HG03139 (cell line): ENCODE results near the gene GPATCH1.
"Not testable (repeated sequence)": the region's sequence is repeated elsewhere in the genome, so short reads cannot be mapped to it uniquely, and the experiment has no call there.

Experiments used
- ATAC-seq: cut with Tn5 transposase; IDR thresholded peaks from one replicate; pipeline ENCODE4 v1.9.1; 2021; ENCODE audit not compliant: unreplicated experiment

GPATCH1 gene

GRCh38 chr19:33154313-33154712 is 73.3 kb downstream of the GPATCH1 start:
- not testable (repeated sequence) for ATAC-seq

GRCh38 chr19:33156334-33156733 is 75.4 kb downstream of the GPATCH1 start:
- no peak for ATAC-seq

GRCh38 chr19:33157906-33158305 is 76.9 kb downstream of the GPATCH1 start:
- no peak for ATAC-seq

- ATAC-seq: no peak
Observed at GRCh38 chr19:33158365-33158764, 77.4 kb downstream of the GPATCH1 start.

- no peak for ATAC-seq
Observed at GRCh38 chr19:33159149-33159548, 78.2 kb downstream of the GPATCH1 start.

GRCh38 chr19:33159893-33160292 is 78.9 kb downstream of the GPATCH1 start:
- no peak for ATAC-seq

GRCh38 chr19:33161201-33161600 is 80.2 kb downstream of the GPATCH1 start:
- ATAC-seq: no peak

GRCh38 chr19:33163481-33163880 is 82.5 kb downstream of the GPATCH1 start:
- ATAC-seq: no peak

GRCh38 chr19:33166037-33166436 is 85.1 kb downstream of the GPATCH1 start:
- not testable (repeated sequence) for ATAC-seq

- ATAC-seq: no peak
Observed at GRCh38 chr19:33167438-33167837, 86.5 kb downstream of the GPATCH1 start.

- no peak for ATAC-seq
Observed at GRCh38 chr19:33168528-33168927, 87.5 kb downstream of the GPATCH1 start.

GRCh38 chr19:33171222-33171795 is 90.3 kb downstream of the GPATCH1 start:
- ATAC-seq: no peak

- no peak for ATAC-seq
Observed at GRCh38 chr19:33171916-33172359, 91.0 kb downstream of the GPATCH1 start.

GRCh38 chr19:33174186-33174585 is 93.2 kb downstream of the GPATCH1 start:
- no peak for ATAC-seq

- ATAC-seq: no peak
Observed at GRCh38 chr19:33175156-33175782, 94.3 kb downstream of the GPATCH1 start.

- no peak for ATAC-seq
Observed at GRCh38 chr19:33175886-33176669, 95.1 kb downstream of the GPATCH1 start.

GRCh38 chr19:33176670-33177416 is 95.9 kb downstream of the GPATCH1 start:
- peak; percentile 87 for ATAC-seq

- no peak for ATAC-seq
Observed at GRCh38 chr19:33177417-33177979, 96.5 kb downstream of the GPATCH1 start.
